HepG2 (cell line): ENCODE measurements around the gene ABHD4. TPM values are rescaled to one million over a fixed set of nuclear protein-coding genes. Genes with fewer than 3 reads are reported as not detected.

Experiments
- ASH2L ChIP-seq: fragments of 300-600, 200-600 bp; sonication (generic); IDR thresholded peaks from 2 replicates; pipeline ENCODE4 v1.7.0; 2017; ENCODE audit warnings: low read depth, mild to moderate bottlenecking, moderate library complexity, mixed read lengths, low read length; ENCODE audit not compliant: insufficient read length
- HDAC2 ChIP-seq: sonication (generic); formaldehyde crosslinking; IDR thresholded peaks from 2 replicates; pipeline ENCODE4 v1.4.0; 2020; ENCODE audit warnings: missing genetic modification reagents
- HOXA3 ChIP-seq: sonication (generic); formaldehyde crosslinking; IDR thresholded peaks from 2 replicates; pipeline ENCODE4 v1.5.0; 2020; ENCODE audit warnings: missing genetic modification reagents
- IKZF4 ChIP-seq: sonication (generic); formaldehyde crosslinking; IDR thresholded peaks from 2 replicates; pipeline ENCODE4 v1.5.1; 2020; ENCODE audit warnings: borderline replicate concordance, mild to moderate bottlenecking, low read depth, missing genetic modification reagents; ENCODE audit errors: not compliant biosample characterization
- JUN ChIP-seq: sonication (generic); formaldehyde crosslinking; IDR thresholded peaks from 2 replicates; pipeline ENCODE4 v1.4.0; 2020; ENCODE audit warnings: mild to moderate bottlenecking, missing genetic modification reagents
- KAT8 ChIP-seq: IDR thresholded peaks from 2 replicates; pipeline ENCODE4 v1.6.1; 2016; ENCODE audit warnings: missing genetic modification reagents, missing compliant biosample characterization
- MED8 ChIP-seq: sonication (generic); formaldehyde crosslinking; IDR thresholded peaks from 2 replicates; pipeline ENCODE4 v1.8.1; 2023; ENCODE audit warnings: mild to moderate bottlenecking, missing genetic modification reagents; ENCODE audit not compliant: insufficient replicate concordance
- MTF2 ChIP-seq: sonication (generic); formaldehyde crosslinking; IDR thresholded peaks from 2 replicates; pipeline ENCODE4 v1.5.0; 2020; ENCODE audit warnings: missing genetic modification reagents, borderline replicate concordance
- SAP130 ChIP-seq: IDR thresholded peaks from 2 replicates; pipeline ENCODE4 v1.6.1; 2016; ENCODE audit warnings: low read depth
- ZBTB34 ChIP-seq: sonication (generic); formaldehyde crosslinking; IDR thresholded peaks from 2 replicates; pipeline ENCODE4 v1.8.0; 2022; ENCODE audit warnings: mild to moderate bottlenecking, missing genetic modification reagents
- ZFP37 ChIP-seq: sonication (generic); formaldehyde crosslinking; IDR thresholded peaks from 2 replicates; pipeline ENCODE4 v1.4.0; 2020; ENCODE audit warnings: missing genetic modification reagents, borderline replicate concordance
- ZKSCAN1 ChIP-seq: fragments of 150-350 bp; IDR thresholded peaks from 2 replicates; pipeline ENCODE4 v1.6.1; 2014; ENCODE audit warnings: low read length
- ZKSCAN5 ChIP-seq: sonication (generic); formaldehyde crosslinking; IDR thresholded peaks from 2 replicates; pipeline ENCODE4 v1.5.1; 2020; ENCODE audit warnings: mild to moderate bottlenecking, missing genetic modification reagents
- ZMYM4 ChIP-seq: sonication (generic); formaldehyde crosslinking; IDR thresholded peaks from 2 replicates; pipeline ENCODE4 v1.8.1; 2023; ENCODE audit warnings: mild to moderate bottlenecking, missing genetic modification reagents
- ZNF280D ChIP-seq: sonication (generic); formaldehyde crosslinking; IDR thresholded peaks from 2 replicates; pipeline ENCODE4 v1.5.1; 2020; ENCODE audit warnings: mild to moderate bottlenecking, missing genetic modification reagents
- ZNF354B ChIP-seq: sonication (generic); formaldehyde crosslinking; IDR thresholded peaks from 2 replicates; pipeline ENCODE4 v1.8.0; 2022; ENCODE audit warnings: mild to moderate bottlenecking, missing genetic modification reagents
- ZNF367 ChIP-seq: sonication (generic); formaldehyde crosslinking; IDR thresholded peaks from 2 replicates; pipeline ENCODE4 v1.4.0; 2020; ENCODE audit warnings: missing genetic modification reagents, borderline replicate concordance
- ZNF451 ChIP-seq: sonication (generic); formaldehyde crosslinking; IDR thresholded peaks from 2 replicates; pipeline ENCODE4 v1.5.0; 2020; ENCODE audit warnings: mild to moderate bottlenecking, missing genetic modification reagents
- ZNF558 ChIP-seq: sonication (generic); formaldehyde crosslinking; IDR thresholded peaks from 2 replicates; pipeline ENCODE4 v1.9.0; 2022; ENCODE audit warnings: mild to moderate bottlenecking, missing genetic modification reagents, borderline replicate concordance
- ZNF574 ChIP-seq: sonication (generic); formaldehyde crosslinking; IDR thresholded peaks from 2 replicates; pipeline ENCODE4 v1.4.0; 2020; ENCODE audit warnings: missing genetic modification reagents
- ZNF580 ChIP-seq: IDR thresholded peaks from 2 replicates; pipeline ENCODE4 v1.6.1; 2016; ENCODE audit warnings: low read depth, borderline replicate concordance
- polyA plus RNA-seq, 8 experiments: library from polyadenylated mRNA; depleted of rRNA in 3 of 8; stranded (reverse) in 7 of 8; unstranded in 1 of 8; fragments of >200 nt; fragmentation: Illumina TruSeq in 4 of 8; extraction: Trizol in 4 of 8; gene quantifications; 2 replicates each; pipeline versions ENCODE4 v1.2.1 to v1.2.3, GENCODE V29; 2011 to 2016; ENCODE audit warnings: low read depth in 4 of 8, missing spikeins in 1 of 8, mixed read lengths in 1 of 8; ENCODE audit not compliant: insufficient read depth in 1 of 8
- total RNA-seq, 5 experiments: library from RNA; depleted of rRNA; stranded (reverse); fragments of >200 nt; fragmentation: Illumina TruSeq; extraction: Trizol; gene quantifications; 2 replicates each; pipeline ENCODE4 v1.2.3, GENCODE V29; 2016; ENCODE audit warnings: low read depth in 1 of 5

The ABHD4 gene
- total and polyA plus RNA-seq, 2 of the 13 experiments (the other 11 are each of a cell fraction or from before 2014, with no cell fraction given): 16.1 to 47.5 TPM

- TF ChIP-seq HOXA3 (CRISPR knock-in tag) (peak; percentile 35; the same call in 1 of the 2 replicates), ZBTB34 (0 out of 2 replicates have a peak, but pooled peaks have one; percentile 55), MTF2 (no peak), ZKSCAN5 (peak; percentile 55; the same call in 1 of the 2 replicates), SAP130 (CRISPR knock-in tag) (peak; percentile 49), ZNF451 (CRISPR knock-in tag) (0 out of 2 replicates have a peak, but pooled peaks have one; percentile 34), HDAC2 (CRISPR knock-in tag) (0 out of 2 replicates have a peak, but pooled peaks have one; percentile 28), IKZF4 (peak; percentile 72), KAT8 (CRISPR knock-in tag) (peak; percentile 55; the same call in 1 of the 2 replicates), ZMYM4 (CRISPR knock-in tag) (peak; percentile 45; the same call in 1 of the 2 replicates), ZNF367 (CRISPR knock-in tag) (no peak), ZFP37 (CRISPR knock-in tag) (0 out of 2 replicates have a peak, but pooled peaks have one; percentile 26), JUN (CRISPR knock-in tag) (no peak), ZKSCAN1 (no peak), ZNF354B (0 out of 2 replicates have a peak, but pooled peaks have one; percentile 67), ASH2L (peak; percentile 58), MED8 (CRISPR knock-in tag) (peak; percentile 42), ZNF580 (CRISPR knock-in tag) (peak; percentile 72; the same call in 1 of the 2 replicates), ZNF574 (peak; percentile 38; the same call in 1 of the 2 replicates), ZNF280D (CRISPR knock-in tag) (peak; percentile 19; the same call in 1 of the 2 replicates), ZNF558 (CRISPR knock-in tag) (peak; percentile 83; the same call in 1 of the 2 replicates)
These were observed 27.8 kb upstream of the ABHD4 start (continued) for GRCh38 chr14:22570132-22570949.
